Skeletal muscle tissue (tissue), 4 donors: ENCODE measurements around the gene MAF. TPM values are rescaled to one million over a fixed set of nuclear protein-coding genes. Genes with fewer than 3 reads are reported as not detected.

ENCODE experiments used
- H3K27ac ChIP-seq: one replicate; pipeline ENCODE4 v1.7.0; 2013; ENCODE audit warnings: mild to moderate bottlenecking, low read depth, low read length, inconsistent platforms
- H3K27me3 ChIP-seq, 3 donors: one replicate each; pipeline ENCODE4 v1.7.0; 2013; ENCODE audit warnings: low read length in 3 of 3; ENCODE audit not compliant: control insufficient read depth in 3 of 3, insufficient read depth in 3 of 3
- H3K36me3 ChIP-seq, 3 donors: one replicate each; pipeline ENCODE4 v1.7.0; 2013; ENCODE audit warnings: low read length in 3 of 3; ENCODE audit not compliant: control insufficient read depth in 3 of 3, insufficient read depth in 3 of 3
- H3K4me1 ChIP-seq, 3 donors: one replicate each; pipeline ENCODE4 v1.7.0; 2013; ENCODE audit warnings: low read length in 3 of 3, mild to moderate bottlenecking in 3 of 3; ENCODE audit not compliant: control insufficient read depth in 3 of 3, insufficient read depth in 3 of 3
- H3K4me3 ChIP-seq, 3 donors: one replicate each; pipeline ENCODE4 v1.7.0; 2013; ENCODE audit warnings: low read length in 3 of 3
- H3K9ac ChIP-seq, 3 donors: one replicate each; pipeline ENCODE4 v1.7.0; 2013; ENCODE audit warnings: low read length in 3 of 3, mild to moderate bottlenecking in 3 of 3, moderate library complexity in 2 of 3, low read depth in 1 of 3
- H3K9me3 ChIP-seq, 3 donors: one replicate each; pipeline ENCODE4 v1.7.0; 2013; ENCODE audit warnings: low read length in 3 of 3; ENCODE audit not compliant: control insufficient read depth in 3 of 3
- total RNA-seq: library from RNA; depleted of rRNA; stranded (reverse); fragments of >200 nt; gene quantifications from one replicate; pipeline ENCODE4 v1.2.3, GENCODE V29; 2014
- donor health status: Osteomylitis.

MAF gene
- total RNA-seq, 1 donor from 2014 or later: 17.2 TPM

GRCh38 chr16:79618041-79618691 is 17.6 kb upstream of the MAF start:
- Histone ChIP-seq H3K4me1 (no peaks in the 10 kb centered on the region), H3K36me3 (no peaks in the 10 kb centered on the region), H3K4me3 (no peak overlapping the region), H3K9ac (no peak overlapping the region), H3K9me3 (no peaks in the 10 kb centered on the region), H3K27me3 (peaks cover 0 to 2% (median 2%) of the 10 kb centered on the region in 3 donors), H3K27ac (no peak overlapping the region)

DNA sequence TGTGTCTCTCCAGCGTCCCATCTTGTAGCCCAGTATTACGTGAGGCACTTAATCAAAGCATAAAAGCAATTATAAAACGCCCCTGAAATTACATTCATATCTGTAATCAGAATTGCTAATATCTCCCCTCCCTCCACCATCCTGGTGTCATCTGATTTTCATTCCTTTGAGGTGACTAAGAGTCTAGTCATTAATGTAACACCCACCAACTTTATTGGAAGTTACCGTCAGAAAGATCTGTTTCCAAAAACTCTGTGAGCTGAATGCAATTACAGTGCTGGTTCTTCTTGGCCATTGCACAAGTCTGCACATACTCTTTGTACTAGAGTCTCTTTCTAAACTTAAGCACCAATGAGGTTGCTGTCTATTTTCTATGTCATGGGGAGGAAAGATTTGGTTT is 12.5 kb upstream of the MAF start:
- Histone ChIP-seq H3K9ac (no peak overlapping the region), H3K4me1 (peaks cover 2 to 14% (median 2%) of the 10 kb centered on the region in 3 donors), H3K9me3 (no peaks in the 10 kb centered on the region), H3K27me3 (no peaks in the 10 kb centered on the region), H3K4me3 (no peak overlapping the region), H3K36me3 (no peaks in the 10 kb centered on the region), H3K27ac (no peak overlapping the region)

- H3K4me3 ChIP-seq: no peak overlapping the region
- H3K27me3 ChIP-seq: no peaks in the 10 kb centered on the region
- no peak overlapping the region for H3K27ac ChIP-seq
These were observed 11.7 kb upstream of the MAF start for GRCh38 chr16:79612207-79612606.

GRCh38 chr16:79610771-79611170 is 10.2 kb upstream of the MAF start:
- no peaks in the 10 kb centered on the region for H3K36me3 ChIP-seq
- no peaks in the 10 kb centered on the region for H3K27me3 ChIP-seq
- H3K9ac ChIP-seq: no peak overlapping the region
- H3K4me3 ChIP-seq: no peak overlapping the region
- H3K4me1 ChIP-seq: peaks cover 7 to 24% (median 12%) of the 10 kb centered on the region in 3 donors
- H3K9me3 ChIP-seq: no peaks in the 10 kb centered on the region
- H3K27ac ChIP-seq: no peak overlapping the region

More at GRCh38 chr16:79612207-79612606, 11.7 kb upstream of the MAF start:
- Histone ChIP-seq H3K9me3 (no peaks in the 10 kb centered on the region), H3K36me3 (no peaks in the 10 kb centered on the region), H3K4me1 (peaks cover 7 to 22% (median 10%) of the 10 kb centered on the region in 3 donors), H3K9ac (no peak overlapping the region)

- no peak overlapping the region for H3K9ac ChIP-seq
- H3K4me1 ChIP-seq: peaks cover 7 to 24% (median 12%) of the 10 kb centered on the region in 3 donors
These were observed 9.3 kb upstream of the MAF start for GRCh38 chr16:79609861-79610260.

GRCh38 chr16:79608976-79609375 is 8.4 kb upstream of the MAF start:
- Histone ChIP-seq H3K9ac (no peak overlapping the region), H3K27ac (no peak overlapping the region), H3K27me3 (no peaks in the 10 kb centered on the region), H3K36me3 (no peaks in the 10 kb centered on the region), H3K4me3 (no peak overlapping the region), H3K9me3 (no peaks in the 10 kb centered on the region), H3K4me1 (peaks cover 7 to 24% (median 12%) of the 10 kb centered on the region in 3 donors)

More at GRCh38 chr16:79609861-79610260, 9.3 kb upstream of the MAF start:
- Histone ChIP-seq H3K4me3 (no peak overlapping the region), H3K36me3 (no peaks in the 10 kb centered on the region), H3K27me3 (no peaks in the 10 kb centered on the region), H3K27ac (no peak overlapping the region), H3K9me3 (no peaks in the 10 kb centered on the region)

DNA sequence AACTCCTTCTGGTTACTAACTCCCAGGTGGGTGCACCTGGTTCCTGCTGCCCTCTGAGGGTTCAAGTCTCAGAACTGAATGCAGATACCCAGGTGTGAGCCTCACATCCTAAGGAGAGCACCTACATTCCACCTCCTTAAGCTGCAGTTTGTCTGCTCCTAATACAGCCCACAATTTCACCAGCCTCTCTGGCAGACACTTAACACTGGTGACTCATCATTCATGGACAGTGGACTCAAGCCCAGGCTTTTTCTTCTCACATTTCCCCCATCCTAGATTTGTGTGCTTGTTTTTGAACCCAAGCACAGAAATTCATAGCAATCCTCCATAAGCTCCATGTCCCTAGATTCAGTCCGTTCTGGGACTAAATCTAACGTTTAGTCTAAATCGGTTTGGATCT is 7.0 kb upstream of the MAF start:
- Histone ChIP-seq H3K9ac (peak overlapping the region in 1 of 3 donors; percentile 25), H3K36me3 (no peaks in the 10 kb centered on the region), H3K4me1 (peaks cover 11 to 30% (median 18%) of the 10 kb centered on the region in 3 donors), H3K27ac (no peak overlapping the region), H3K27me3 (no peaks in the 10 kb centered on the region), H3K4me3 (no peak overlapping the region), H3K9me3 (no peaks in the 10 kb centered on the region)

GRCh38 chr16:79605999-79606398 is 5.5 kb upstream of the MAF start:
- H3K27me3 ChIP-seq: no peaks in the 10 kb centered on the region
- H3K27ac ChIP-seq: no peak overlapping the region
- H3K9ac ChIP-seq: no peak overlapping the region
- H3K4me3 ChIP-seq: no peak overlapping the region
- H3K9me3 ChIP-seq: no peaks in the 10 kb centered on the region
- H3K36me3 ChIP-seq: peaks cover 0 to 2% (median 0%) of the 10 kb centered on the region in 3 donors
- H3K4me1 ChIP-seq: peaks cover 17 to 35% (median 21%) of the 10 kb centered on the region in 3 donors

DNA sequence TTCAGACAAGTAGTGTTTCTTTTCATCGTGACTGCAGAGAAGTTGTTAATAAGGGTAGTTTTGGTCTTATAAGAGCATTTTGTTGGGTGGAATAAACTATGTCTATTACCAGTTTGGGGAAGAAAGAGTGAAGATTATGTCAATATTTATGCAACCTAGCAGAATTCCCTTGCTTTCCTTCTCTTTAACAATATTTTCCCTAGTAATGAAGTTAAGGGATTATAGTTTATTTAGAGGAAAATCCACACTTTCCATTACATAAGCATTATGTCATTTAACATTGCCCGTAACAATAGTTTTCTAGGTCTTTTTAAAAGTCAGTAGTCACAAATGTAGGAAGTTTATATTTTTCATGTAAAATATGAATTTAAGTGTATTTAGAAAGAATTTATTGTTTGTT is 2.5 kb upstream of the MAF start:
- H3K27me3 ChIP-seq: no peaks in the 10 kb centered on the region
- H3K9ac ChIP-seq: peak overlapping the region; percentile 79 to 97 (median 95)
- peak overlapping the region in 2 of 3 donors; percentile 89 to 95 for H3K4me3 ChIP-seq
- H3K4me1 ChIP-seq: peaks cover 16 to 21% (median 20%) of the 10 kb centered on the region in 3 donors
- peaks cover 0 to 5% (median 3%) of the 10 kb centered on the region in 3 donors for H3K36me3 ChIP-seq
- peak overlapping the region; percentile 98 for H3K27ac ChIP-seq
- H3K9me3 ChIP-seq: no peaks in the 10 kb centered on the region

GRCh38 chr16:79602628-79603014 is 2.1 kb upstream of the MAF start:
- peak overlapping the region; percentile 98 for H3K27ac ChIP-seq
- peak overlapping the region; percentile 79 to 97 (median 95) for H3K9ac ChIP-seq
- H3K4me3 ChIP-seq: peak overlapping the region; percentile 88 to 95 (median 89)

More at GRCh38 chr16:79602628-79603014, 2.1 kb upstream of the MAF start:
- Histone ChIP-seq H3K9me3 (no peaks in the 10 kb centered on the region), H3K36me3 (peaks cover 2 to 5% (median 3%) of the 10 kb centered on the region in 3 donors), H3K27me3 (no peaks in the 10 kb centered on the region), H3K4me1 (peaks cover 15 to 16% (median 15%) of the 10 kb centered on the region in 3 donors)
